ENCODE data around the gene MICAL2.

MICAL2 gene

DNA sequence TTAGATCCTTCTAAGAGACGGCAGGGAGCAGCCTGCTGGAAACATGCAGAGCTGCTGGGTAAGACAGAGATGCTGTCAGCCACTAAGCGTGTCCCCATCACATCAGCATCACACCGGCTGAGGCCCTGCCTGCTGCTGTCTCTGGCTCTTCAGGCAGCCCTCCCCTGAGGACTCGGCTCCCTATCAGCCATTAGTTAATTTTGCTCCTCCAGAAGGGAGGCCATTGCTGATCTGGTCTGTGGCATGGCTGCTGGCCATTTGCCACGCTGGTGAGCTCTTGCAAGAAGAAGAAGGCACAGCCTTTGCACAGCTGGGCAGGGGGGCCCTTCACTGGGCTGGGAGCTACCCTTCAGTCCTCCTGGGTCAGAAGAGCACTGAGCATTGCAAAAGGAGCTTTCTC lies 135.8 kb downstream of the MICAL2 start:
- DNase-seq (ENCODE audit: low read depth in 2 of 2), result no peak

DNA sequence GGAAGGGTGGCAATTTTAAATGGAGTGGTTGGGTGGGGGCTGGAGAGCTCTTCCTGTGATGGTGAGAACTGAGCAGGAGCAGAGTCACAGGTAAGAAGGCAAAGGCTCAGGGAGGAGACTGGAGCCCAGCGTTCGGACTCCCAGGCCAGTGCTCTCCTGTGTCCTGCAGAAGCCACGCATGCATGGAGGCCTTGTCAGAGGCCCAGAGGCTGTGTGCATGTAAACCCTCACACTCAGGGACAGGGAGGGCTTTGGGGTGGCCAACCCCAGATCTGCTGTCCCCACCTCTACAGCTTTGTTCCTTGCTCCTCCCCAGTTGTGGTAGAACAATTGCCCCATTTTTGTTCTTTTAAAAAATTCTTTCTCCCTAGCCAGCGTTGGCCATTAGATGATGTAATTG lies 136.6 kb downstream of the MICAL2 start:
- DNase-seq (ENCODE audit: low read depth in 2 of 2), result no peak

DNA sequence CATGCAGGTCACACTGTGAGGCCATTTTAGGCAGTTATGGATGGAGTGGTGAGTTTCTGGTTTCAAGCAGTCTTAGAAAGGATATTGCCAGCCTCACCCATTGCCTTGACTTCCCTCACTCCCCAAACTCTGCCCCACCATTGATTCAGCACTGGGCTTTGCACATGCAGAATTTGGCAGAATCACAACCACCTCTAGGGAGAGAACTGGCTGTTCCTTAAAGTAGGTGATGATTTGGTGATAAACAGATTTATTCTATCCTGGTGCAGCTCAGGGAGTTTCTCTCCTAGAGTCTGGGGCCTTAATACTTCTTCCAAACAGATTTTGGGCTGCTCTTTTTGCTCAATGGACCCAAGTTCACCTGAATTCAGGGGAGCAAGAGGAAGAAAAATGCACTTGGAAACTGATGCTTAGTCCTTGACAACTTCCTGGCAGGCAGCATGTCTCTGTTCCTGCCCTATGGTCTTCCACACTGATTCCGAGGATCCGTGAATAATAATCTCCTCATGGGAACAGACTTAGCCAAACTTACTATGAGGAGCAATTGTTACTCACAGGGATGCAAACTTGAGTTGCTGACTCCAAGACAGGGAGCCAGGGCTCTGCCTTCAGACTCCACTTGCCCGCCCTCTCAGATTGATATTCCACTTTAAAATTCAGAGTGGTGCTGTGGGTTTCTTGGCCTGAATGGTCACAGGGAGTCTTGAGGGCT lies 137.3 kb downstream of the MICAL2 start:
- no peak for DNase-seq (ENCODE audit: low read depth in 2 of 2)

DNA sequence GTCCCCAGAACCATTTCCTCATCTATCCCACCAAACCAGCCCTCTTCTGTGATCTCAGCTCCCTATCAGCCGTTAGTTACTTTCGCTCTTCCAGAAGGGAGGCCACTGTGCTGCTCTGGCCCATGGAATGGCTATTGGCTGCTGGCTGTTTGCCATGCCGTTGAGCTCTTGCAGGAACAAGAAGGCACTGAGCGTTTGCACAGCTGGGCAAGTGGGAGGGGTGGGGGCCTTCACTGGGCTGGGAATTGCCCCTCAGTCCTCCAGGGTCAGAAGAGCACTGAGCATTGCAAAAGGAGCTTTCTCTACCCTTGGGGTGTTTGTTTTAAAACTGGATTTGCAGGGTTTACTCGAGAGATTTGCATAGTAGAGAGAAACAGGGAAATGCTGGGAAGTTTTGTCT lies 137.9 kb downstream of the MICAL2 start:
- no peak for DNase-seq (ENCODE audit: low read depth in 2 of 2)

DNA sequence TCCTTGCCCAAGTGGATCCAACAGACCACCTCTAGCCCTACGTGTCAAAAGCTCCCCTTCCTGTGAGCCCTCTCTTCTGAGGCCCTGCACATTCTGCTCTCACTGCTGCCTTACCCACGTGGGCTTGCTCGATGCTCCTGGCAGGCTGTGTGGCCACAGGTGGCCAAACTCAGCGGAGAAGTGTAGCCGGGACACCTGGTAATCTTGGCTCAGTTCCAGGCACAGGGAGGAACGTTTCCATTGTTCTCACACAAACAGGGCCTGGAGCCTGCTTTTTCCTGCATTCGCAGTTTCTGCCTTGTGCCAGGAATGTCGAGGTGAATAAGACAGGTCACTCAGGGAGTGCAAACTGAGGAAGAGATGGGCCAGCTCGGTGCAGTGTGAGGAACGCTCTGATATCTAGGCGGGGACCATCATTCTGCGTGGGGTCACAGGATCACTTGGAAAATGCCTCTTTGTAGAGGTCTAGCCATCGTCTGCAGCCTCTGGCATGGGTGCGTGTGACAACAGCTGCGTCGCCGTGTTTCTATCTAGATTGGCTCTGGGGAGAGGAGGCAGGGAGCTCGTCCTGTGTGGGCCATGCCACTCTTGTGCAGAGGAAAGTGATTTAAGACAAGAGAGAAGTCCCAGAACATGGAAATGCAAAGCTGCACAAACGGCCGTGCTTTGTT lies 139.3 kb downstream of the MICAL2 start:
- no peak for DNase-seq (ENCODE audit: low read depth in 2 of 2)

DNA sequence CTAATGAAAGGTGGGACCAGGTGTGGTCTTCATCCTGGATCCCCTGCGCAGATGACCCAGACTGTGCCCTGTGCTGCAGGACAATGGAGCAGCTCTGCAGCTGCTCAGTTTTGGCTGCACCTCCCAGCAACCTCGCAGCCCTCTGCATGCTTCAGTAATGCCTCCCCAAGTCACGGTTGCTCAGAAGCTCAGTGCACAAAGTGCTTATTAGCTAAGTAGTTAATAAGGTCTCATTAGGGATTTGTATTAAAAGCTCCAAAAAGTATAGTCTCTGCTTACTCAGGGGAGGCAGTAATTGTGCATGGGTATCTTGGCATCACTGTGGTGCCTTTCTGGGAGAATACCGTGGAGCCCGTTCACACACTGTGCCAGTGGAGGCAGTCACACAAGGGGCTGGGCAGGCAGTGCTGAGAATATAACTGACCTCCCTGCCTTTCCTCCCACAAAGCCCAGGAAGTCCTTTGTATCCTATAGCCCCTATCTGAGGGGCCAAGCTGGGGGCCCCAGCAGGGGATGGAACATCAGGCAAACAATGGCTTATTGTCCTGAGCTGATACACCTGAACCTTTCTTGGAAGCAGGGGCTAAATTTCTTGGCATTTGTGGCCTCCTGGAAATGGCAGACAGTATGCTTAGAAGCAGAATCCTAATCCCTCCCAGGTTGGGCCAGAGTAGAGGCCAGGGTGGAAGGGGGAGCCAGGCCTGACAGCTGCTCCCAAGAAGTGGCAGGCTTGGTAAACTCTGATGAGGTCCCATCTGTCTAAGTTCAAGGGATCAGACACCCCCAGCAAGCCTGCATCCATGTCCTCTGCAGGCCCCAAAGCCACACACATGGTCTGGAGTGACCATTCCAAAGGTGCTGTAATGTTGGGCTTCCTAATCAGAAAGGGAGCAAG lies 141.5 kb downstream of the MICAL2 start:
- DNase-seq (ENCODE audit: low read depth in 2 of 2), result no peak

DNA sequence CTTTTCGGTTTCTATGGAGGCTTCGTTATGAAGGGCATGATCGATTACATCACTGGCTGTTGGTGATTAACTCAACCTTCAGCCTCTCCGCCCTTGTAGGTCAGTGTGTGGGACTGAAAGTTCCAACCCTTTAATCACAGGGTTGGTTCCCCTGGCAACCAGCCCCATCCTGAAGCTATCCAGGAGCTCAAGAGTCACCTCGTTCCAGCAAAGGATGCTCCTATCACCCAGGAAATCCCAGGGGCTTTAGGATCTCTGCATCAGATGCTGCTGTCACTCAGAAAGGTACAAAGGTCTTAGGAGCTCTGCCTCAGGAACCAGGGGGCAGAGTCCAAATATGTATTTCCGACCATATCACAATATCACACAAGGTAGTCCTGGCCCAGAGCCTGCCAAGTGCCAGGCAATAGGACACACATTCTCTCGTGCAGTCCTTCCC lies 143.5 kb downstream of the MICAL2 start:
- DNase-seq (ENCODE audit: low read depth in 2 of 2), result no peak

DNA sequence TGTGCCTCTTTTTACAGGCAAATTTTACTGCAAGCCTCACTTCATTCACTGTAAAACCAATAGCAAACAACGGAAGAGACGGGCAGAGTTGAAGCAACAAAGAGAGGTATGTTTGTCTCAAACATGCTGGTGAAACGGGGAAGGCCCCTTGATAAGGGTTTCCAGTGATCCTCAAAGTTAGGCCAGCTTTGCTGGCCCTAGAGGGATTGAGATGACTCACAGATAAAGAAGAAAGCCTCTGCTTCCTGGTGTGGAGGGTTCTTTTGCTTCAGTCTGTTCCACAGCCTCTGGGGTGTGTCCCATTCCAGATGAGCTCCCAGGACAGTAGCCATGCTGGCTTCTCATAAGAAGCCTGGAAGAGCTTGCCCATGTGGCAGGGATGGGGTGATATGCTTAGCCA lies 148.1 kb downstream of the MICAL2 start:
- no peak for DNase-seq (ENCODE audit: low read depth in 2 of 2)

DNA sequence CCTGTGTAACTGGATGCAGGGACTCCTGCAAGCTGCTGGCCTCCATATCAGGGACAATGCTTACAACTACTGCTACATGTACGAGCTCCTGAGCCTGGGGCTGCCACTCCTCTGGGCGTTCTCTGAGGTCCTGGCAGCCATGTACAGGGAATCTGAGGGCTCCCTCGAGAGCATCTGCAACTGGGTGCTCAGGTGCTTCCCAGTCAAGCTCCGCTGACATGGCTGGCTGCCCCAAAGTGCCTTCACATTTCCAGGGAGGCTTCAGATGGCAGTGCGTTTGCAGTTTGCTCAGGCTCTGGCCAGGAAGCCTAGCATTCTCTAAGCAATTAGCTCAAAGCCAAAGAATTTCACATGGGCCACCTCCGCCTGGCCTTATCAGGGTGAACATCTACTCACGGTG lies 149.6 kb downstream of the MICAL2 start:
- DNase-seq (ENCODE audit: low read depth in 2 of 2), result no peak

DNA sequence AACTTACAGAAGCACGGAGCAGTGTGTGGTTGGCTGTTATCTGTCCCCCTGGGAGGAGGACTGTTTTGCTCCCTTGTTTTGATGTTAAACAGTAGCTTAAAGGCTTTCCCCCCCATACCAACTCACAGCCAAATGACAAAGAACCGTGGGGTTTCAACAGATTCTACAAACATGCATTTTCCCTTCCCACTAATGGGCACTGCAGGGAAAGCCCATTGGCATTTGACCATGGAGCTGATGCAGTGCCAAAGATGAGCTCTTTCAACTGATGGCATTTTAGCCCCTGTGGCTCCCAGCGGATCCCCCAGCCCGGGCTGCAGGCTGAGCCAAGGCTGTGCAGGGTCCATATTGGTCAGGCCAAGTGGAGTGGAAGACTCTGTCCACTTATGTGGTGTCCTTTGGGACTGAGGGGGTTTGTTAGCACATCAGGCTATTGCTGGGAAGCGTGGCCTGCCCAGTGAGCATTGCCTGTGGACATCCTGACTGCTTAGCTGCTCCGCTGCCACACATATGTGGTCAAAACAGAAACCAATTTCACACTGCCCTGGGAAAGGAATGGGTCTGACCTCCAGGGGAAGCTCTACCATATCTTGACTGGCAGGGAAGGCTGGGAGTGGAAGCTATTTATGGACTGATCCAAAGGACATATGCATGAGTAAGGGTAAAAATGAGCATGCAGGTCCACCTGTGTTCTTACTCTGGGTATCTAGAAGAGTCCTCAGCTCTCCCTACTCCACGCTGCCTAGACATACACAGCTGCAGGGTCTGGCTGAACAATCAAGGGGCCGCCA lies 150.5 kb downstream of the MICAL2 start:
- no peak for DNase-seq (ENCODE audit: low read depth in 2 of 2)

DNA sequence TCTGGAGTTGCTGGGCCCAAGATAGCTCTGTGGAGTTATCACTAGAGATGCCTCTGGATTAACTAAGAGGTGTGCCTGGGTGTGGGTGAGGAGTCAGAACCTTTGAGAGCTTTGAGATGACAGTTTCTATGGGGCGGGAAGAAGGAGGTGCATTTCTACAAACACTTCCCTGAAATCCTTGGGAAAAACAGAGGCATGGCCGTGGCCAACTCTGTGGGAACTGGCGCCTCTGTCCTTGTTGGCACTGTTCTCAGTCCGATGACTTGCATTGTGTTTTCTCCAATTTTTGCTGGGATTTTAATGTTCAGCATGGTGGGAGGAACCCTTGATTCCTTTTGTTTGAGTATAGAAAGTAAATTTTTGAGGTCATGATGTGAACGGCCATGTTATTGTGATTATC lies 151.2 kb downstream of the MICAL2 start:
- DNase-seq (ENCODE audit: low read depth in 2 of 2), result no peak

DNA sequence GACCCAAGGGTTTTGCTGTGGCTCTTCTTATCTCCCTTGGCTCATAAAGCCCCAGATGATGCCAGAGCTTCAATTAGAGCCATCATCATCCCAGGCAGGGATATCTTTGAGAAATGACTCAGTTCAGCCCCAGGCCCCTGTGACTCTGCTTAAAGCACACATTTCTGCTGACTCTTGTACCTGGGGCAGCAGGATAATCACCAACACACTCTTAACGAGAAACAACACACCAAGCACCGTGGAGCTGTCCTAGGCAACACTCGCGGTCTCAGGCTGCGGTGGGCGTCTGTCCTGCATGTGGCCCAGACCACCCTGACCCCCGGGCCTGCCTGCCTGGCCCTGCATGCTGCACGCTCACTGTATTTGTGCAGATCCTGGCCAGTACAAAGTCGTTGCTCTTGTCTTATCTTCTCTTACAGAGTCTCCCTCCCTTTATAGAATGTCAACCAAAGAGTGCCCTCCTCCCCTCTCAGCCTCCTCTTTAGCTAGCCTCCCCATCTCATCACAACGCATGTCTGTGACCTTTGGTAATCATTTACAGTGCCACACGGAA lies 152.8 kb downstream of the MICAL2 start:
- DNase-seq (ENCODE audit: low read depth in 2 of 2), result no peak

DNA sequence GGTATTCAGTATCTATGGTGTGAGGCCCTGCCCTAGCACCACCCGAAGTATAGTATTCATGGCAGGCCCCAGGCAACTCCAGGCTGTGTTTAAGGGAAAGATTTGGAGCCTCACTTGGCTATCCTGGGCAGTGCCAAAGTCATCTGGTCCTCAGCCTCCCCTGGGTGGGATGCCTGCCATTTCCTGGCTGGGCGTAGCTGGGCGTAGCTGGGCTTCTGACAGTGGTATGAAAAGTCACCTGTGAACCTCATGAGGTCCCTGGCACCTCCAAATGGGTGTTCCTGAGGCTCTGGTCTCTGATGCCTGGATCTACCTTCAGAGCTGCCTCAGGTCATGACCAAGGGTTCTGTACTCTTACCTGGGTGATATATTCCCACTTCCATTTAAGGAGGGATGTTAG lies 154.0 kb downstream of the MICAL2 start:
- no peak for DNase-seq (ENCODE audit: low read depth in 2 of 2)

DNA sequence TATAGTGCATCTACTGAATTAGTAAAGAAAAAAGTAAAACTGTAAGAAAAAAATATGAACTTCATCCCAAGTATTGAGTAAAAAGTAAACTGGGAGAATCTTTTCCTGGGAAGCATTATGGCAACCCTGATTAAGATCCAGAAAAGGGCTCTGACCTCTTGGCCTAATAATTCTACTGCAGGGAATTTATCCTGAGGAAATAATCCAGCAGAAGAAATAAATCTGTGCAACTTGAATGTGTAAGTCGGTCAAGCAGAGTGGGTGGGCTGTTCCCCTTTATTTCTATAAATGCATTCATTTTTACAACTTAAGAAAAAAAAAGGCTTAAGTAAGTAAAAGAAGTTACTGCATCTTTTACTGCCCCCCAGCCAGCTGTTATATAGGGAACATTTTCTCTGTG lies 155.7 kb downstream of the MICAL2 start:
- DNase-seq (ENCODE audit: low read depth in 2 of 2), result no peak

DNA sequence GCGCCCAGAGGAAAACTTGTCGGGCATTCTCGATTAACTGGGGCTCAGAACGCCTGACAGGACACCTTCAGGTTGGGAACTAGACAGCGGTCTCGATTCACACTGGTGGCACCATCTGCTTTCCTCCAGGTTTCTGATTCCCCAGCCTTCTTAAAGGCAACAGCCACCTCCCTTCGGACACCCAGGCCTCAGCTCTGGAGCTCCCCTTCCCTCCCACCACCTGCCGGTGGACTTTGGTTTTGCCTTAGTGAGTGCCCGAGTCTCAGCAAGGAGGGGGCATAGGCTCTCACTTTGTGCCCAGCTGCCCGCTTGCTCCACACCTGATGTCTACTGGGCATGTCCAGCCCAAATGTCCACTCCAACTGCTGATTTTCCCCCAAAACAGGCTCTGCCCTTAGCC lies 156.6 kb downstream of the MICAL2 start:
- no peak for DNase-seq (ENCODE audit: low read depth in 2 of 2)

DNA sequence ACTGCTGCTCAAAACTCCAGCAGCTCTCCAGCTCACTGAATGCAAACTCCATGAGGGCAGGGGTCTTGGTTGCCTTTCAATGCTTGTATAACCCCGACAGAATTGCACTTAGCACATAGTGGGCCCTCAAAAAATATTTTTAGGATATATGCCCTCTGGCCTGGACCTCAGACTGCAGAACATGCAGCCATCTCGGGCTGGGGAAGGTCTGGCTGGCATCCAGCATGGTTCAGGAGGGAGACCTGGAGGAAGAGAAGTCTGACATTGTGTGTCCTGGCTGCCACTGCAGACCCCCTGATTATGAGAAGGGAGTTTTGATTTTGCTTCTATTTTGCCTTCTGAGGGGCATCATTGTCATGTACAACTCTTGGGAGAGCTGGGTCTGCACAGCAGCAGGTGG lies 157.5 kb downstream of the MICAL2 start:
- DNase-seq (ENCODE audit: low read depth in 2 of 2), result no peak

DNA sequence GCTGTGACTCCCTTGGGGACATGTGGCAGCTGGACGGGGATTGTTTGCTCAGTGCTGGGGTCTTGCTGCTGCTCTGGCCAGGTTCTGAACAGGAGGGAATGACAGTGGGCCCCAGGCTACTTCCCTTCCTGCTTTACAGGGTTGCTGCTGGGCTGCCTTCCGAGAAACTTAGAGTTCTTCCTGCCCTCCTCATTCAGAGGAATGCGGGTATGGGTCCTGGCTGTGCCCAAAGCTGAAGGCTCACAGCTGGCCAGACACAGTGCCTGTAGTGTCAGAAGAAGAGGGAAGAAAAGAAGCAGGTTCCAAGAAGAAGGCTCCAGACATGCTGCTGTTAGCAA lies 158.7 kb downstream of the MICAL2 start:
- no peak for DNase-seq (ENCODE audit: low read depth in 2 of 2)

DNA sequence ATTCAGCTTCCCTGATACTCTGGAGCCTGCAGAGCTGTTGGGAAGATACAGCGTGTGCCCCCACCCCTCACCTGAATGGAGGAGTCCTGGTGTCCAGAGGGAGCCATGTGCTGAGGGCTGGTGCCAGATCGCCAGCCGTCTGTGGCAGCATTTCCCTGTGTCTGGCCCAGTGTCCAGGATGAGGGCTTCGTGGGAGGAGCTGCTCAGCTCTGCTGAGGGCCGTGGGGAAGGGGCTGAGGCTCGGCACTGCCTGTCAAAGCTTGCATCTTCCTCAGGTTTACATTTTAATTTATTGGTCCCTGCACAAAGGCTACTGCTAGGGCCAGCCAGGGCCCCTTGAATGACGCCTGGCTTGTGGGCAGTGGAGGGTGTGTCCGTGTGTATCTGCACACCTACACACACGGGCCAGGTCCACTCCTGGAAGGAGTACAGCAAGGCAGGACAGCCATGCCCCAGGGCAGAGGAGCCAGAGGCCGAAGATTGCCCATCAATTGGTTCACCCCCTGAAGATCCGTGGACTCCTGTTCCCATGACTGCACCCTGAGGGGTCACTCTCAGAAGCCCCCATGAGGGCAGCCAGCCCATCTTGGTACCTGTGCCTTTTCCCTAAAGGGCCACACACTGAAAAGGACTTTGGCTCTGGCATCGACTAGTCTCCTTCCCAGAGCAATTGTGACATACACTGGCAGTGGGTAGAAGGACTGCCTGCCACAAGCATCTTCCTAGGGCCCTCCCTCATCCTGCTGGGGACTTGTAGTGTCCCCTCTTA lies 159.2 kb downstream of the MICAL2 start:
- DNase-seq (ENCODE audit: low read depth in 2 of 2), result no peak

DNA sequence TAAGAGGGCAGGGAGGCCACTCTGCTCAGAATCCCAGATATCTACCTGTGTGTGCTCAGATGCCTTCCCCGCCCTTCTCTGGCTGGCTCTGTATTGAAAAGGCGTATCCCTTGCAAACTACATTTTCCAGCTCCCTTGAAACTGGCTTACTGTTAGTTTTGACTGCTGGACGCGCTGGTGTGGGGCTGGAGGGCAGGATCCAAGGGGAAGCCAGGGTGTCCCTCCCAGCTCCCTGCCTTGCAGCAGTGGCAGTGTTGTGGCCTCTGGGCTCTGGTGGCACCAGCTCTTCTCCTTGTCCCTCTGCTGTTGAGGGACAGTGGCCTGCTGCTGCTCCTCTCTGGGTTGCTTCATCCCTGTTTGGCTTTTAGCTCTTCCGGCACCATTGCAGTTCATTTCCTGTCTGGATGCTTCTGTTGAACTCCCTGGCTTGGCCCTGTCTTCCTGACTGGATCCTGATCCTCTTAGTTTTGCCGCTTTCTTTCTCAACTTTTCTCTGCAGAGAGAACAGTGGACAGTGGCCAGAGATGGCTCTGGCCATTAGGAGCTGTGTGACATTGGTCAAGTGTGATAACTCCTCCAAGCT lies 159.9 kb downstream of the MICAL2 start:
- DNase-seq (ENCODE audit: low read depth in 2 of 2), result no peak

DNA sequence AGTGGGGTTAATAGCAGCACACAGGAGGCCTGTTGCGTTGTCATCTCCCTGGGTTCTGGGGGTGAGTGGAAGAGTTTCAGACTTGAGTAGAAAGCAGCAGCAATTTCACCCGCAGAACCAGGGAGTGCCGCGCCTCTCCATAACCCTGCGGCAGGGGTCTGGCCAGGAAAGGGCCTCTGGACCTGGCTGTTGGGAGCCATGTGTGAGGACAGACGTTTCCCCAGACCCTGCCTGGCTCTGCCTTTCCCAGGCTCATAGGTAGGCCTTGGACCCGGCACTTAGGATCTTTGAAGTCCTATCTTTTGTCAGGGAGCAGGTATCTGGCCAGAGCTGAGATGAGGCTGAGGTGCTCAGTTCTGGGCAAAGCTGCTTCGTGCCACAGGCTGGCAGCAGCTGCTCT lies 160.4 kb downstream of the MICAL2 start:
- DNase-seq (ENCODE audit: low read depth in 2 of 2), result no peak

DNA sequence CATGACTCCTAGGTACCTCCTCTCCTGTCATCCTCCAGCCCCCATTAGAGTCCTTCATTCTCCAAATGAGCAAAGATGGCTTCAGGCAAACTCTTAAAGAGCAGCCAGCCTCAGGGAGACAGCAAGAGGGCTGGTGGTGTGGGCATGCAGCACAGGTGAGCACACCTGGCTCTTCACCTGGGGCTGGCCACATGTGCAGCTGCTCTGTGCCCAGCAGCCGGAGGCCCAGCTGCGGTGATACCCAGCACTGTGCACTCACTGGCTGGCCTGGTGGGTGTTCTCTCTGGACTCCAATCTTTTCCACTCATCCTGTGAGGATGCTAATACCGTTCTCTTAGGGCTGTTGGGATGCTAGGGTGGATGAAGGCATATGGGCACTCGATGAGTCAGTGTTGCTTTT lies 160.9 kb downstream of the MICAL2 start:
- no peak for DNase-seq (ENCODE audit: low read depth in 2 of 2)
